Measurements from ENCODE around the gene NR1I3. TPM values are rescaled to one million over a fixed set of nuclear protein-coding genes. Genes with fewer than 3 reads are reported as not detected.

The NR1I3 gene
- total RNA-seq, 1 donor from 2014 or later: not detected

DNA sequence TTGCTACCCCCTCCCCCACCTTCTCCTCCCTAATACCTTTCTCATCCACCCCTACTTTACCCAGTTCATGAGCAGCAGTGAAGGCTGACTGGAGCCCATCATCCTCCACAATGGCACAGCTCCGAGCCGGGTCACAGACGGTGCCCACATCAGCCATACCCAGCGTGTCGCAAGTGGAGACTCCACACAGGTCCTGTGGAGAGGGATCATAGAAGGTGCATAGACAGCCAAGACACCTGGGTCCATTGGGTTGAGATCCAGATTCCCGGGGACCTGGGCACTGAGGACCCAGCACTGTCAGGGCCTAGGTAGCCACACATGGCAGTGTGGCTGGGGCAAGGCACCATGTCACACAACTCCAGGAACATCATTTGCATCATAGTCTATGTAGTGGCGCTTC is 41.9 kb downstream of the NR1I3 start:
- H3K4me3 Mint-ChIP-seq (ENCODE audit: unreplicated experiment): peak overlapping the region; percentile 85
- no peaks in the 10 kb centered on the region for H3K9me3 Mint-ChIP-seq (ENCODE audit: unreplicated experiment)
- peaks cover 83% of the 10 kb centered on the region for H3K4me1 Mint-ChIP-seq (ENCODE audit: unreplicated experiment)

DNA sequence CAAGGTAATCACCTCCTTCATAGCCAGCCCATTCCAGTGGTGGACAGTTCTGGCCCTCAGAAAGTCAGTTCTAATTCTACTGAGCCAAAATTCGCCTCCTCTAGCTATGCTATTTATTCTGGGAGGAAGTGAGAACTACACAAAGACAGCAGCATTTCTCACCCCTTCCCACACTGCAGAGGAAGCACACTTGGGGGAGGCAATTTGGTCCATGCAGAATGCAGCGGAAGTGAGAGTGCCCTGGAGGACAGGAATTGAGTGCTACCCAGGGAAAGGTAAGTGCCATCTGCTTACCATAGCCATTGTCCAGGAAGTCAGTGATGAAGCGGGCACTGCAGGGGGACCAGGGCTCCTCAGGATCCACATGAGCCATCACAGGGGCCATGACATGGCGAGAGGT is 42.8 kb downstream of the NR1I3 start:
- Mint-ChIP-seq H3K27ac (ENCODE audit: unreplicated experiment) (peak overlapping the region; percentile 36), H3K4me1 (ENCODE audit: unreplicated experiment) (peaks cover 77% of the 10 kb centered on the region), H3K9me3 (ENCODE audit: unreplicated experiment) (no peaks in the 10 kb centered on the region), H3K27me3 (ENCODE audit: unreplicated experiment) (peaks cover 12% of the 10 kb centered on the region), H3K4me3 (ENCODE audit: unreplicated experiment) (peak overlapping the region; percentile 78), H3K36me3 (ENCODE audit: low read depth, unreplicated experiment) (peaks cover 25% of the 10 kb centered on the region)
- no peak for DNase-seq (ENCODE audit: low spot score)
- TF ChIP-seq, protein P1, sequence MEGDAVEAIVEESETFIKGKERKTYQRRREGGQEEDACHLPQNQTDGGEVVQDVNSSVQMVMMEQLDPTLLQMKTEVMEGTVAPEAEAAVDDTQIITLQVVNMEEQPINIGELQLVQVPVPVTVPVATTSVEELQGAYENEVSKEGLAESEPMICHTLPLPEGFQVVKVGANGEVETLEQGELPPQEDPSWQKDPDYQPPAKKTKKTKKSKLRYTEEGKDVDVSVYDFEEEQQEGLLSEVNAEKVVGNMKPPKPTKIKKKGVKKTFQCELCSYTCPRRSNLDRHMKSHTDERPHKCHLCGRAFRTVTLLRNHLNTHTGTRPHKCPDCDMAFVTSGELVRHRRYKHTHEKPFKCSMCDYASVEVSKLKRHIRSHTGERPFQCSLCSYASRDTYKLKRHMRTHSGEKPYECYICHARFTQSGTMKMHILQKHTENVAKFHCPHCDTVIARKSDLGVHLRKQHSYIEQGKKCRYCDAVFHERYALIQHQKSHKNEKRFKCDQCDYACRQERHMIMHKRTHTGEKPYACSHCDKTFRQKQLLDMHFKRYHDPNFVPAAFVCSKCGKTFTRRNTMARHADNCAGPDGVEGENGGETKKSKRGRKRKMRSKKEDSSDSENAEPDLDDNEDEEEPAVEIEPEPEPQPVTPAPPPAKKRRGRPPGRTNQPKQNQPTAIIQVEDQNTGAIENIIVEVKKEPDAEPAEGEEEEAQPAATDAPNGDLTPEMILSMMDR (IDR thresholded peaks at IDR 0.05; ENCODE audit: unreplicated experiment): no peak

More for the DNA sequence above, 41.9 kb downstream of the NR1I3 start:
- Mint-ChIP-seq H3K27me3 (ENCODE audit: unreplicated experiment) (peaks cover 12% of the 10 kb centered on the region), H3K27ac (ENCODE audit: unreplicated experiment) (peak overlapping the region; percentile 24), H3K36me3 (ENCODE audit: low read depth, unreplicated experiment) (peaks cover 25% of the 10 kb centered on the region)
- no peak for DNase-seq (ENCODE audit: low spot score)
- TF ChIP-seq, protein P1 (IDR thresholded peaks at IDR 0.05; ENCODE audit: unreplicated experiment): no peak

DNA sequence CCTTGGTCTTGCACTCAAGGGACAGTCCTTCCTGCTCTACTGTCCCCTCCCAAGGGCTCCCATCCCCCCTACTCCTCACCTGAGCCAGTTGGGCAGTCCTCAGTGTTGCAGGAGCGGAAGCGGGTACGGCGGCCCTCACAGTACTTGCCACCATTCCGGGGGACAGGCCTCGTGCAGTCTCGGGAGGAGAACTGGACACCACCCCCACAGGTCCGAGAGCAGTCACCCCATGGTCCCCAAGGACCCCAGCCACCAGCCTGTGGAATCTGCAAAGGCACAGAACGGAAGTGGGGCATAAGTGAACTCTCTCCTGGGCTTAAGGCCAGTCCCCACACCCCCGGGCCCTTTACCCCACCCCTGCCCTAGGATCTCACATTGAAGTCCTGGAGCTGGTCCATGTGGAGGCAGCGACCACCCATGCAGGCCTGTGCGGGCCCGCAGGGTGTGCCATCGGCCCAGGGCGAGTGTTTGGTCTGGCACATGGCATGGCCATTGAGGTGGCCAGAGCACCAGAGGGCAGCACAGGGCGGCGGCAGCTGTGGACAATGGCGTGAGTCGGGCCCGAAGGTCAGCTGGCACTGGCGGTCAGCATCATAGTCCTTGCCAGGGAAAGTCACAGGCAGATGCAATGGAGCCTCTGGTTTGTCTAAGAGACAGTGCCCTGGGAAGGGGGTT is 44.3 kb downstream of the NR1I3 start:
- no peak overlapping the region for H3K4me3 Mint-ChIP-seq (ENCODE audit: unreplicated experiment)
- H3K36me3 Mint-ChIP-seq (ENCODE audit: low read depth, unreplicated experiment): peaks cover 25% of the 10 kb centered on the region
- DNase-seq (ENCODE audit: low spot score): no peak
- no peaks in the 10 kb centered on the region for H3K9me3 Mint-ChIP-seq (ENCODE audit: unreplicated experiment)
- H3K27me3 Mint-ChIP-seq (ENCODE audit: unreplicated experiment): peaks cover 9% of the 10 kb centered on the region
- peak overlapping the region; percentile 13 for H3K27ac Mint-ChIP-seq (ENCODE audit: unreplicated experiment)
- H3K4me1 Mint-ChIP-seq (ENCODE audit: unreplicated experiment): peaks cover 71% of the 10 kb centered on the region
- TF ChIP-seq, protein P1 (IDR thresholded peaks at IDR 0.05; ENCODE audit: unreplicated experiment): no peak

DNA sequence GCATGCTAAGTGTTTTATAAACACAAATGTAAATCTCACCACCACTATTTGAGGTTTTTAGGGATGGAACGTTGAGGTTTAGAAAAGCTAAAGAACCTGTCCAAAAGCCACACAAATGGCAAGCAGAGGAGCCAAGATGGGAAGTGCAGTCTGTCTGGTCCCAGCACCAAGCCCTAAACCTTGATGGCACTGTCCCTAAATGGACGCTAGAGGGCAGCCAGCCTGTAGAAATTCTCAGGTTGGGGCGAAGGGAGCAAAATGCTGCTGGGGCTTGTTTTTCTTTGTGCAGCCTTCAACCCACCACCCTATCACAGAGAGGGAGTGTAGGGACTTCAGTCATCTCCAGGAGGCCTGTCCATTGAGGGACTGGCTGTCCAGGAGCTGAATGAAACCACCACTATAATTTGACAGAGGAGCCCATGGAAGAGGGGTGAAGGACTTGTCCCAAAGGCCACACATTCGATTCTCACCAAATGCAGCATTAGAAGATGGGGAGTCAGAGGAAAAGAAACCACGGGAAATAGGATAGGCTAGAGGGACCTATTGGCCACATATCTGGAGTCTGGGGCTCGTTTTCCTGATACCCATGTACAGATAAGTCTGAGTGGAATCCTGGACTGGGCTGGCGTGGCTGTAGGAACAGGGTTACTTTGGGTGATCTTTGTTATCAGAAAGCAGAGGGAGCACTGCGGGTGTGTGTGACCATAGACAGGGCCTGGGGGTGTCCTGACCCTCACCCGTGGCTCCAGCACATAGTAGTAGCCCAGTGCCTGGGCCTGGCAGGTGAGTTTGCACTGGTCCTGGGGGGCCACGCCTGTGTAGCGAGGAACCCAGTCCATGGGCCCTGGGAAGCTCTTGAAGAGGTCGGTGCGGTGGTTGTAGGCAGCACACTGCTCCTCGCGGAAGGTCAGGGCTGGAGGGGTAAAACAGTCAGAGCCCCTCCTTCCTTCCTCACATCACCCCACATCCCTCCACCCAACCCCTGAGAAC is 45.2 kb downstream of the NR1I3 start:
- H3K4me3 Mint-ChIP-seq (ENCODE audit: unreplicated experiment): peak overlapping the region; percentile 70

More for the DNA sequence above, 45.2 kb downstream of the NR1I3 start:
- Mint-ChIP-seq H3K4me1 (ENCODE audit: unreplicated experiment) (peaks cover 69% of the 10 kb centered on the region), H3K9me3 (ENCODE audit: unreplicated experiment) (no peaks in the 10 kb centered on the region), H3K27me3 (ENCODE audit: unreplicated experiment) (peaks cover 9% of the 10 kb centered on the region), H3K36me3 (ENCODE audit: low read depth, unreplicated experiment) (peaks cover 25% of the 10 kb centered on the region), H3K27ac (ENCODE audit: unreplicated experiment) (peak overlapping the region; percentile 13)
- TF ChIP-seq, protein P1 (IDR thresholded peaks at IDR 0.05; ENCODE audit: unreplicated experiment): peak; percentile 79
- peak; percentile 61 for DNase-seq (ENCODE audit: low spot score)

Data from endothelial cell (in vitro differentiated cells).